HG03064 (cell line): ENCODE measurements around the gene PLCB1.

Source experiments
- ATAC-seq: cut with Tn5 transposase; IDR thresholded peaks from one replicate; pipeline ENCODE4 v1.9.1; 2021; ENCODE audit warnings: low read depth; ENCODE audit not compliant: unreplicated experiment

The PLCB1 gene

DNA sequence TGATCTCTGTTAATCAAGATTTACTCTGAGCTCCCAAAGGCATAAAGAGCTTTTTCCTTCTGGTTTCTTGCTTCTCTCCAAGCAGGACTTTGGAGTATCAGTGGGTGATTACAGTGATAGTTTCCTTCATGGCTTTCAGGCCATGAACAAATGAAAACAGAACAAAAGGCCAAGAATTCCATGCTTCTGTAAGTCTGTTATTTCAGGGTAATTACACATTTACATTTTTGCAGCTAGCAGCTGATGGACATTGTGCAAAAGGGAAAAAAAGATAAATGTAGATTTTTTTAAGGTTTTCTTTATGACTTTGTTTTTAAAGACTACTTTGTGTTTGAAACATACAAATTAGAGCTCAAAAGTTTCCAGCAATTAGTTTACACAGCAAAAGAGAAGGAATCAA lies 441.6 kb downstream of the PLCB1 start:
- ATAC-seq = no peak

GRCh38 chr20:8575114-8575513 lies 443.0 kb downstream of the PLCB1 start:
- no peak for ATAC-seq

GRCh38 chr20:8578161-8578865 lies 446.2 kb downstream of the PLCB1 start:
- ATAC-seq = no peak

DNA sequence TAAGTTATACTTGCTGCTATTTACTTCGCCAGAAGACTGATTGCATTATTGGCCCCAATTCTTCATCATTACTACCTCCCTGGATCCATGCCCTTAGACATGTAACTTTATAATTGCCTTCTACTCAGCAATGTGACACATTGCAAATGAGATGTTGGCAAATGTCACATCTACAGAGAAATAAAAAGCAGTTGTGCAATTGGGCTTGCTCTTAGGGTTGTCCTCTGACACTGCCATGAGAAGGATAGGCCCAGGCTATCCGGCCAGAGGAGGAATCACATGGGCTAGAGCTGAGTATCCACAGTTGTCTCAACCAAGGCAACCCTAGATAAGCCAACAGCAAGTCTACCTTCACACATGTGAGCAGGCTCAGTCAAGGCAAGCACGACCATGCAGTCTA lies 447.0 kb downstream of the PLCB1 start:
- no peak for ATAC-seq

- ATAC-seq = no peak
These were observed 449.5 kb downstream of the PLCB1 start for GRCh38 chr20:8581446-8582183.

DNA sequence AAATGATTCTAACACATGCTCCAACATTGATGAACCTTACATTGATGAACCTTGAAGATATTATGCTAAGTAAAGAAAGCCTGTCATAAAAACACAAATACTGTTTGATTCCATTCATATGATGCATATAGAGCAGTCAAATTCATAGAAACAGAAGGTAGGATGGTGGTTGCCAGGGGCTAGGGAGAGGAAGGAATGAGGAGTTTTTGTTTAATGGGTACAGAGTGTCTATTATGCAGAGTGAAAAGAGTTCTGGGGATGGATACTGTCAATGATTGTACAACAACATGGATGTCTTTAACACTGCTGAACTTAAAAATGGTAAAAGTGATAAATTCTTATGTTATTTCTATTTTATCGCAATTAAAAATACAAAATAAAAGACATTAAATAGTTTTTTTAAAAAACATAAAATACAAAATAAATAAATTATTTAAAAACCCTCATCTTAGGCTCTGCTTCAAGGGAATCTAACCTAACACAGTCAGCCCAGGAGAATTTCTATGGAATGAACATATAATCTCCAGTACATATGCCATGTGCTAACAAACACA lies 451.0 kb downstream of the PLCB1 start:
- no peak for ATAC-seq

DNA sequence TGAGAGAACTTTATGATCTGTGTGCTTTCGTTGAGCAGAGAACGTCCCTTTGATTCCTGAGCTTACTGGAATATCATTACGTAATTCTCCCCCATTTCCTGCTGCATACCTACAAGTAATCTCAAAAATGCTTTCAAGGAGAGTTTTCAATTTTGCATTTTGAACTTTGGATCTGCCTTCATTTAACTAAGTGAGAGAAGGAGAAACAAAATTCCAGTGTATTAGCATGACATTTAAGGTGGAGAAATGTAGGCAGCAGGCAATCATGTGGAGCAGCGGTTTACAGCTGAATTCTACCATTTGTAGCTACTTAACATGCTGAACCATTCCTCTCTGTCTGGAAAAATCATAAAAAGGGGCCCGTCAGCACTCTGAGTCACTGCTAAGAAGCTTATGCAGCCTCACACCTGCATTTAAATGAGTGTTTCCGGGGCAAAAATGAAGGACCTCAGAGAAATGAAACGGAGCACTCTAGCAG lies 451.5 kb downstream of the PLCB1 start:
- ATAC-seq = no peak

DNA sequence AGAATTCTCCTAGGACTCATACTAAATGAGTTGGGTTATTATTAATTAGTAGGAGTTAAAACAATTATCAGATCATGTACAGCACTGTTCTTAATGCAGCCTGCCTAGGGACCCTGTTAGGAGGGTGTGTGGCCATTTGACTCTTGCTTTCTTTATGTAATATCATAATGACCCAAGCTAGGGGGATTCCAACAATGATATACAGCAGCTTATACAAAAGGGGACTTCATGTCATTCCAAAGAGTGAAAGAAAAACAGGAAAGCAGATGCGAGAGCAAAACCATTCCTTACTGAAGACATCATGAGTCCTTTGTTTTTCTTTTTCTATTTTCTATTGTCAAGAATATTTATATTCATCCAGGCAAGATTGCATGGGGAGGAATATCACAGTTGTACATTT lies 455.2 kb downstream of the PLCB1 start:
- no peak for ATAC-seq

DNA sequence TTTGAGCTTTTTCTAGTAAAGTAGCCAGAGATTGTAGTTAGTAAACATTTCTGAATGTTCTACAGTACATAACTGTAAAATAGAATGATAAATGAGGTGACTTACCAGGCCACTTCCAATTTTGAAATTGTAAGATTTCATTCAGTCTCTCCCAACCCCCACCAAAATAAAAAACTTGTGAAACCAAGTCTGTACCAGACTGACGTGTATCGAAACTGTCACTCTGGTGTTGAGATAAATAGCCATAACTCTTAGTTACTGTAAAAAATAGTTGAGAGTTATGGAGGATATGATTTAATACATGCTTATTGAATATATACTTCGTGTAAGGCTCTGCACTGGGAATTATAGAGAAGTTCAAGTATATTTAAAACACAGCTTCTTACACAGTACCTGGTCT lies 455.7 kb downstream of the PLCB1 start:
- ATAC-seq = no peak

DNA sequence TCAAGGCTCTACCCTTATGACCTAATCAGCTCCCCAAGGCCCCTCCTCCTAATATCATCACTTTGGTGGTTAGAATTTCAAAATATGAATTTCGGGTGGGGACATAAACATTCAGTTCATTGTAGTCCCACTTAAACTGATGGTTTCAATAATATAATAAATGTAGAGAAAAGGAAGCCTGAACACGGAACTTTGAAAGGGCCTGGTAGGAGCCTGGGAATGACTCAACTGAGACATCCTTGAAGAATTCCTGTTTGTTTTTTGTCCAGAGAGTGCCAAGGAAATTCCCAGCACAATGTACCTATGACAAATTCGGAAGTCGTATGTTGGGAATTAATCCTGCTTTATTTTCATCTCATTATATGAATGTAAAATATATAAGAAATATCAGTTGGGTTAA lies 457.9 kb downstream of the PLCB1 start:
- no peak for ATAC-seq

GRCh38 chr20:8600910-8601541 lies 469.0 kb downstream of the PLCB1 start:
- ATAC-seq = peak; percentile 14

DNA sequence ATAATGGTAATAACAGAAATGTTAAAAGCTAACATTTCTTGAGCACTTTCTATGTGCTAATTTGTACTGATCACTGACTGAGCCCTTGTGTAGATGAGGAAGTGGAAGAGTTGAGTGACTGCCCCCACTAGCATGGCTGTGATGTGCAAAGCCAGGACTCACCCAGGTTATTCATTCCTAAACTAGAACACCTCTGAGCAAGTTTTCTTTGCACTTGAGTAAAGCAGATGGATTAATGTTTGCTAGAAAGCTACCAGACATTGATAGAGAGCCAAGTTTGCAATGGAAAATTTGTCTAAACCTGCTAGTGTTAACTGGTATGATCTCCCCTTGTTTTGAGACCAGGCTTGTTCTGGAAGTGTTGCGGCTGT lies 469.5 kb downstream of the PLCB1 start:
- ATAC-seq = peak; percentile 91

GRCh38 chr20:8602389-8603116 lies 470.5 kb downstream of the PLCB1 start:
- ATAC-seq = peak; percentile 81

GRCh38 chr20:8608470-8608869 lies 476.4 kb downstream of the PLCB1 start:
- no peak for ATAC-seq

DNA sequence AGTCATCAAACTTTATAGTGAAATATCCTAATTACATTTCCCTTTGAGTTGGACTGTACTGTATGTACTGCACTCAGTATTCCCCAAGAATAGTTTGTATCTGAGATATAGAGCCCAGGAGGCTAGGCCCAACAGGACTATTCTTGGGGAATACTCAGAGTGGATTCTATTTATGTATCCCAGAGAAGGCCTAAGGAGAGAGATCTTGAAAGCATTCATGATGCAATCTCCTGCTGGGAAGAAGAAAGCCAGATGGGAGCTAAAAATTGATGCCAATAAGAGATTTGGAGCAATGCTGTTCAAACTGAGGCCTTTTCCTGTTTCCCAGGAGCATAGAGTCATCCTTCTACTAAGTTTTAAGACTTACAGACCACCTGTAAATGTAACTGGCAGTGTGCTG lies 484.7 kb downstream of the PLCB1 start:
- ATAC-seq = no peak

- no peak for ATAC-seq
These were observed 488.9 kb downstream of the PLCB1 start for GRCh38 chr20:8621001-8621400.

DNA sequence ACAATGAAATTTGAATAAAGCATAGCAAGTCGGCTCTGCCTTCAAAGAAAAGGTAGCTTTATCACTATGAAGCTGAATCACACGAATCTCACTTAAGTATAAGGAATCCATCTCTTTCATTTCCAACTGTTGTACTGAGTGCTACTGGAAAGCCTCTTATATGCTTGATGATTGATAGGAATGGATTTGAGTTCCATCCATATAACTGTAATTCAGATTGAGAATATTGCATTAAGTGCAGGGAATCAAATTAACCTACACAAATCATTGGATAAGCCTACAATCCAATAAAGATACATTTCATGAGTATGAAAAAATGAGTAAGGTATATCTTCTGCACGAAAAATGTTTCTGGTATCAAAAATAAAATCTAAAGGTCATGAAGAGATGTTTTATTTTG lies 492.0 kb downstream of the PLCB1 start:
- ATAC-seq = no peak

DNA sequence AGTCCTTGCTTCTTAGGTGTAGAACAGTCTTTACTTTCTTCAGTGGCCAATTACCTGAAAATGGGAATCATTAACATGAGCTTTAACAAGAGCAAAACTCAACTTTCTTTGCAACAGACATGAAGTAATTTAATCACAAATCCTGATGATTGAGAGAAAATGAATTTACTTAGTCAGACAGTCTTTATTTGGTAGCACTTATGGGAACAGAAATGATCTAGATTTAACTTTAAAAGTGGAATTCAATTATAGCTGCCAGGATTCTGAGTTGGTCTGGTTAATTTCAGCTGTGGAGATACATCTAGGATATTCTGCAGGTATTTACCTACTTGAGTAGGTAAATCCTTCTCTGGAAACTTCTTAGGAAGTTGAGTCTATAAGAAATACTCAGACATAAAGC lies 492.6 kb downstream of the PLCB1 start:
- no peak for ATAC-seq

DNA sequence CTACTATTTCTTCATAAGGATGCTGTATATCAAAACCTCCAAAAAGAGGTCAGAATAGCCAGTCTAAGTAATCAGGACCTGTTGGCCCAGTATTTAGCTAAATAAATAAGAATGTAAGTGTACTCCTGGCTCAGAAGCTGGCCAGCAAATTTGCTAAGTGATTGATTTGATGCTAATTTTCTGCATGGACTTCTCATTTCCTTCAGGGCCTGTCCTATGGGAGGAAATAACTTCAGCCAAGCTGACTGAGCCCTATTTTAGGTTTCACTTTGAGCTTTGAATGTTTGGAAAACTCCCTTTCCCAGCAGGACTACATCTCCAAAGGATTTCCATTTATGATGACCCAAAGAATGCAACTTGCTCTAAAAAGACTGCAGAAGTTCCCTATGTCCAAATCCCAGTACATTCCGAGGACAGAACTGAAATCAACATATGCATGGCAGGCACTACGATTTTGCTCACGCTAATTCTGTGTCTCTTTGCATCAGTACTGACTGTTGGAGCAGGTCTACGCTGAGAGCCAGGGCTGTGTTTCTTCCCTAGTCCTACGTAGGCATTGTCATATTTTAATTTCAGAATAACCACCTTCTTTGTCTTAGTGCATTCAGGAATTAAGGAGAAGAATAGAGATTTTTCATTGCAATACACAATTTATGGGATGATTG lies 495.4 kb downstream of the PLCB1 start:
- no peak for ATAC-seq

DNA sequence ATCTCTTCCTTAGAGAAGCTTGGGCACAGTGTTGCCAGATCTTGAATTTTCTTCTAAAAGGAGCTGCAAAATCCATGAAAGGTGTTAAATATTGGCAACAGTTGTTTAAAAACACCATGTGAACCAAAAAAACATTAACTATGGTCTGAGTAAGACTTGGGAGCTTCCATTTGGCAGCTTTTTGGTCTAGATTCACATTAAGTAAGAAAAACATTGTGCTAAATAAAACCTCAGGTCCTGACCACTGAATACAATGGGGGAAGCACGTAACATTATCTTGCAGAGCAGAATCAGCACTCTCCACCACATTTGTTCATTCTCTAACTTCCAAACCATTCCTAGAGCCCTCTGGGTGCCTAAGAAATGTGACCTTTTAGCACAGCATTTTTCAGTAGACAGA lies 499.2 kb downstream of the PLCB1 start:
- ATAC-seq = no peak
